Colonic mucosa (tissue), 4 donors: ENCODE data around the gene C3orf33. TPM values are rescaled to one million over a fixed set of nuclear protein-coding genes. Genes with fewer than 3 reads are reported as not detected.

Source experiments
- DNase-seq: peaks from one replicate; pipeline ENCODE4 v3.0.0-alpha.2; 2020
- H3K27ac ChIP-seq: fragments of 200-600 bp; one replicate; pipeline ENCODE4 v1.8.0; 2021
- H3K27me3 ChIP-seq: fragments of 200-600 bp; one replicate; pipeline ENCODE4 v1.8.0; 2021
- H3K36me3 ChIP-seq: fragments of 200-600 bp; one replicate; pipeline ENCODE4 v1.8.0; 2021
- H3K4me1 ChIP-seq: fragments of 200-600 bp; one replicate; pipeline ENCODE4 v1.8.0; 2021; ENCODE audit warnings: mild to moderate bottlenecking
- H3K4me3 ChIP-seq: fragments of 200-600 bp; one replicate; pipeline ENCODE4 v1.8.0; 2021
- H3K9ac ChIP-seq, 2 donors: one replicate each; pipeline ENCODE4 v1.7.0; 2013; ENCODE audit warnings: control low read depth in 2 of 2, low read depth in 2 of 2, low read length in 2 of 2
- H3K9me3 ChIP-seq: fragments of 200-600 bp; one replicate; pipeline ENCODE4 v1.8.0; 2021
- CTCF ChIP-seq: fragments of 200-600 bp; IDR thresholded peaks from one replicate; pipeline ENCODE4 v1.8.0; 2022; ENCODE audit warnings: antibody characterized with exemption, mild to moderate bottlenecking
- intact Hi-C: fragments of 100-400 bp; cut with DNase I; formaldehyde crosslinking; loops from one replicate; pipeline ENCODE4 v1.14.1; 2022
- total RNA-seq, 2 donors: library from RNA; stranded (reverse); fragmentation: NEBNext Ultra II Directional in 1 of 2; extraction: Animal tissue kit (Norgen Biotek cat#: 25700) in 1 of 2; gene quantifications; one replicate each; pipeline ENCODE4 v1.2.1, GENCODE V29; 2021
- donor health status: healthy.
- donor health status: DM: no; HTN: no; CAD: no.
- donor health status: DM: no; HTN: no; CAD: no.

Gene C3orf33
- total RNA-seq, 2 donors from 2014 or later, result 2.4 to 2.8 TPM

- H3K9me3 ChIP-seq, result no peaks in the 10 kb centered on the region
- H3K36me3 ChIP-seq, result no peaks in the 10 kb centered on the region
- no peak for DNase-seq
- no peak for TF ChIP-seq CTCF
- H3K4me1 ChIP-seq, result no peaks in the 10 kb centered on the region
- intact Hi-C loops, result loop anchor here (10.0 kb wide), 1 partner anchor 107 kb away; the partner anchor contains the start of gene SLC33A1
- no peak overlapping the region for H3K4me3 ChIP-seq
- H3K27me3 ChIP-seq, result no peaks in the 10 kb centered on the region
- no peak overlapping the region for H3K9ac ChIP-seq
- H3K27ac ChIP-seq, result no peak overlapping the region
Observed at GRCh38 chr3:155747286-155747945, 58.7 kb downstream of the C3orf33 start.

- Histone ChIP-seq H3K27me3 (no peaks in the 10 kb centered on the region), H3K27ac (no peak overlapping the region), H3K9me3 (no peaks in the 10 kb centered on the region), H3K4me3 (no peak overlapping the region), H3K9ac (no peak overlapping the region), H3K36me3 (no peaks in the 10 kb centered on the region), H3K4me1 (no peaks in the 10 kb centered on the region)
- TF ChIP-seq CTCF, result no peak
- DNase-seq, result no peak
- intact Hi-C loops, result loop anchor here (10.0 kb wide), 1 partner anchor 108 kb away; the partner anchor contains the start of gene SLC33A1
Observed at GRCh38 chr3:155746703-155747102, 59.4 kb downstream of the C3orf33 start.

GRCh38 chr3:155745795-155746550 is 60.1 kb downstream of the C3orf33 start:
- intact Hi-C loops, result loop anchor here (10.0 kb wide), 1 partner anchor 109 kb away; the partner anchor contains the start of gene SLC33A1
- no peaks in the 10 kb centered on the region for H3K4me1 ChIP-seq
- no peak for TF ChIP-seq CTCF
- H3K36me3 ChIP-seq, result no peaks in the 10 kb centered on the region
- H3K27ac ChIP-seq, result peak overlapping the region; percentile 36
- peak; percentile 53 for DNase-seq
- H3K9ac ChIP-seq, result peak overlapping the region in 1 of 2 donors; percentile 9
- H3K27me3 ChIP-seq, result no peaks in the 10 kb centered on the region
- H3K9me3 ChIP-seq, result no peaks in the 10 kb centered on the region
- peak overlapping the region; percentile 71 for H3K4me3 ChIP-seq

GRCh38 chr3:155744626-155745324 is 61.3 kb downstream of the C3orf33 start, which contains the start of gene PLCH1:
Gene PLCH1, minus strand, starts transcription at chr3:155745071. Its CDS starts 40,847 bp downstream, at chr3:155704224.
- peak within 1 kb of the TSS; percentile 36 for H3K27ac ChIP-seq
- peak within 1 kb of the TSS; percentile 77 to 87 for H3K9ac ChIP-seq
- peak; percentile 85 for DNase-seq
- intact Hi-C loops, result loop anchor here (10.0 kb wide), 1 partner anchor 110 kb away; the partner anchor contains the start of gene SLC33A1
- peak within 1 kb of the TSS; percentile 71 for H3K4me3 ChIP-seq
- H3K9me3 ChIP-seq, result no peaks in the 10 kb centered on the region
- H3K4me1 ChIP-seq, result no peaks in the 10 kb centered on the region
- no peak for TF ChIP-seq CTCF
- H3K27me3 ChIP-seq, result no peaks in the 10 kb centered on the region
- H3K36me3 ChIP-seq, result no peaks in the 10 kb centered on the region

- DNase-seq, result peak; percentile 79
- intact Hi-C loops, result loop anchor here (10.0 kb wide), 1 partner anchor 111 kb away; the partner anchor contains the start of gene SLC33A1
- no peak for TF ChIP-seq CTCF
- no peaks in the 10 kb centered on the region for H3K36me3 ChIP-seq
- peak overlapping the region; percentile 36 for H3K27ac ChIP-seq
- H3K9ac ChIP-seq, result peak overlapping the region; percentile 77 to 87
- no peaks in the 10 kb centered on the region for H3K4me1 ChIP-seq
- H3K27me3 ChIP-seq, result no peaks in the 10 kb centered on the region
- peak overlapping the region; percentile 71 for H3K4me3 ChIP-seq
- H3K9me3 ChIP-seq, result no peaks in the 10 kb centered on the region
Observed at GRCh38 chr3:155744010-155744625, 62.0 kb downstream of the C3orf33 start.
